Adrenal gland (tissue), 12 donors: ENCODE measurements around the gene VAMP8. TPM values are rescaled to one million over a fixed set of nuclear protein-coding genes. Genes with fewer than 3 reads are reported as not detected.

Experiments used
- DNase-seq, 7 donors: peaks; one replicate each; pipeline ENCODE4 v3.0.0-alpha.2; 2019 to 2020
- H3K27ac ChIP-seq, 5 donors: fragments of 200-600 bp; sonication (generic) in 4 of 5; 1 replicate in 3 of 5; 2 replicates in 2 of 5; pipeline versions ENCODE4 v1.5.1 to v1.8.0; 2016 to 2020; ENCODE audit warnings: mild to moderate bottlenecking in 1 of 5
- H3K27me3 ChIP-seq: fragments of 200-600 bp; 2 replicates; pipeline ENCODE4 v1.8.0; 2021
- H3K36me3 ChIP-seq, 2 donors: fragments of 200-600 bp; replicated peaks in 1 of 2; 1 replicate in 1 of 2; 2 replicates in 1 of 2; pipeline versions ENCODE4 v1.5.1 to v1.8.0; 2018 to 2022
- H3K4me1 ChIP-seq, 2 donors: fragments of 200-600 bp; replicated peaks in 1 of 2; 1 replicate in 1 of 2; 2 replicates in 1 of 2; pipeline versions ENCODE4 v1.5.1 to v1.8.0; 2018 to 2021
- H3K4me3 ChIP-seq, 4 donors: fragments of 200-600 bp; sonication (generic) in 3 of 4; one replicate each; pipeline ENCODE4 v1.5.1; 2016 to 2018
- H3K9me3 ChIP-seq, 3 donors: fragments of 200-600 bp; sonication (generic) in 1 of 3; replicated peaks in 1 of 3; 1 replicate in 2 of 3; 2 replicates in 1 of 3; pipeline versions ENCODE4 v1.5.1 to v1.8.0; 2016 to 2021
- CTCF ChIP-seq, 6 experiments: fragments of 450-650 bp in 4 of 6; fragments of 200-600 bp in 2 of 6; sonication (generic) in 1 of 6; IDR thresholded peaks; 1 replicate in 5 of 6; 2 replicates in 1 of 6; pipeline versions ENCODE4 v1.5.1 to v1.8.0; 2016 to 2021; ENCODE audit warnings: antibody characterized with exemption in 6 of 6, mild to moderate bottlenecking in 2 of 6, moderate library complexity in 1 of 6
- POLR2A ChIP-seq, 2 donors: fragments of 450-650 bp; IDR thresholded peaks; one replicate each; pipeline ENCODE4 v1.6.1; 2017; ENCODE audit warnings: antibody characterized with exemption in 2 of 2, mild to moderate bottlenecking in 2 of 2, moderate library complexity in 1 of 2
- WGBS, 4 donors: extraction: QIAGEN DNeasy Blood & Tissue Kit in 2 of 4; methylation state at CpG; one replicate each; pipeline versions ENCODE4 v1.1.5 to v1.1.7; 2013 to 2017; 5-methylcytosine and 5-hydroxymethylcytosine counted together
- intact Hi-C, 2 donors: fragments of 100-400 bp; cut with DNase I; formaldehyde crosslinking; loops; one replicate each; pipeline versions ENCODE4 v1.14.1 to v1.15.0; 2022 to 2023
- polyA plus RNA-seq, 3 donors: library from polyadenylated mRNA; stranded (reverse); fragments of 200-250 nt in 2 of 3; fragments of 350-450 nt in 1 of 3; fragmentation: Illumina TruSeq in 1 of 3; extraction: RNeasy Lipid Tissue Mini Kit (QIAGEN cat#74804) in 1 of 3; gene quantifications; one replicate each; pipeline ENCODE4 v1.2.3, GENCODE V29; 2013 to 2014
- total RNA-seq, 9 donors: library from RNA; depleted of rRNA in 4 of 9; stranded (reverse); fragments of >200 nt in 4 of 9; fragments of 120-200 nt in 1 of 9; fragmentation: NEBNext Ultra II Directional in 1 of 9; extraction: Animal tissue kit (Norgen Biotek cat#: 25700) in 1 of 9; gene quantifications; one replicate each; pipeline versions ENCODE4 v1.1.0 to v1.2.4, GENCODE V29; 2013 to 2023
- donor health status: healthy with polysubstance abuse.
- donor health status: Bipolar disorder and iron deficiency.
- donor health status: DM: yes; HTN: yes; CAD: no.
- donor health status: DM: no; HTN: no; CAD: no.
- donor health status: DM: no; HTN: no; CAD: no.
- donor health status: DM: yes; HTN: yes; CAD: no.

The VAMP8 gene
- total and polyA plus RNA-seq, 12 donors, result 8.0 to 108 (median 48.5) TPM

DNA sequence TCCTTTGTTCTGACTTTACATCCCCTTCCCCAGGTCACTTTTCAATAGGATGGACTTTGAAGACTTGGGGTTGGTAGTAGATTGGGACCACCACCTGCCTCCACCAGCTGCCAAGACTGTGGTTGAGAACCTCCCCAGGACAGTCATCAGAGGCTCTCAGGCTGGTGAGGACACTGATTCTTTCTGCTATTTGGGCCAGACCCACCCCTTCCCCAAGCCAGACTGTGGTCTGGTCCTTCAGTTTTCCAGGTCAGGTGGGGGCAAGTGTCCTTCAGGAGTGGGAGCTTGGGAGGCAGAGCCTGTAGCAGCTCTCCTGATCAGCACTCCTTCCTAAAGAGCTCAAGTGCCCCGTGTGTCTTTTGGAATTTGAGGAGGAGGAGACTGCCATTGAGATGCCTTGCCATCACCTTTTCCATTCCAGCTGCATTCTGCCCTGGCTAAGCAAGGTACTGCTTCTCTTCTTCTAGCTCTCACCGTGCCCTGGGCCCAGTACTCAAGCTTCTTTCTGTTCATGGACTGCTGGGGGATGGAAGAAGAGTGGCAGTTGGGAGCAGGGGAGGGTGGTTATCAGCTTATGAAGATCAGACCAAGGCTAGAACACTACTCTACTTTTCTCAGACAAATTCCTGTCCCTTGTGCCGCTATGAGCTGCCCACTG lies 19.2 kb downstream of the VAMP8 start:
- H3K27me3 ChIP-seq, result no peaks in the 10 kb centered on the region
- WGBS, 4 donors, result 60 to 74% (median 65%) methylated on average over 2 to 3 of the region's 3 CpGs
- H3K4me1 ChIP-seq, result peaks cover 19 to 32% of the 10 kb centered on the region in 2 donors
- intact Hi-C loops, result no loop called here
- TF ChIP-seq CTCF (IDR thresholded peaks at IDR 0.05) (no peak), POLR2A (IDR thresholded peaks at IDR 0.05) (no peak)
- H3K4me3 ChIP-seq, result peak overlapping the region in 2 of 4 donors; percentile 71 to 82
- no peak for DNase-seq
- peak overlapping the region in 2 of 5 donors; percentile 89 to 94 for H3K27ac ChIP-seq
- H3K9me3 ChIP-seq, result no peaks in the 10 kb centered on the region
- peaks cover 0 to 40% of the 10 kb centered on the region in 2 donors for H3K36me3 ChIP-seq

- 70 to 97% (median 82%) methylated on average over 4 to 5 of the region's 5 CpGs for WGBS, 4 donors
- intact Hi-C loops, result no loop called here
- no peaks in the 10 kb centered on the region for H3K9me3 ChIP-seq
- peaks cover 0 to 40% of the 10 kb centered on the region in 2 donors for H3K36me3 ChIP-seq
- no peak overlapping the region for H3K4me3 ChIP-seq
- no peak for DNase-seq
- no peaks in the 10 kb centered on the region for H3K27me3 ChIP-seq
- TF ChIP-seq CTCF (IDR thresholded peaks at IDR 0.05), result no peak
- no peak for TF ChIP-seq POLR2A (IDR thresholded peaks at IDR 0.05)
- H3K27ac ChIP-seq, result no peak overlapping the region
- peaks cover 22 to 29% of the 10 kb centered on the region in 2 donors for H3K4me1 ChIP-seq
These were observed 19.9 kb downstream of the VAMP8 start for GRCh38 chr2:85597241-85597640.

- no peaks in the 10 kb centered on the region for H3K27me3 ChIP-seq
- no peaks in the 10 kb centered on the region for H3K9me3 ChIP-seq
- H3K4me3 ChIP-seq, result no peak overlapping the region
- TF ChIP-seq CTCF (IDR thresholded peaks at IDR 0.05) (no peak), POLR2A (IDR thresholded peaks at IDR 0.05) (no peak)
- peaks cover 23 to 33% of the 10 kb centered on the region in 2 donors for H3K4me1 ChIP-seq
- H3K36me3 ChIP-seq, result peaks cover 0 to 40% of the 10 kb centered on the region in 2 donors
- DNase-seq, result no peak
- H3K27ac ChIP-seq, result no peak overlapping the region
- 66 to 83% (median 73%) methylated on average over 11 to 14 of the region's 14 CpGs for WGBS, 4 donors
- intact Hi-C loops, result no loop called here
These were observed 21.4 kb downstream of the VAMP8 start for GRCh38 chr2:85598594-85599340.

GRCh38 chr2:85599468-85600234 lies 22.3 kb downstream of the VAMP8 start:
- 63 to 77% (median 75%) methylated on average over 10 to 17 of the region's 17 CpGs for WGBS, 4 donors
- TF ChIP-seq POLR2A (IDR thresholded peaks at IDR 0.05), result no peak
- no peak for TF ChIP-seq CTCF (IDR thresholded peaks at IDR 0.05)
- Histone ChIP-seq H3K27me3 (no peaks in the 10 kb centered on the region), H3K9me3 (no peaks in the 10 kb centered on the region), H3K4me3 (no peak overlapping the region), H3K4me1 (peaks cover 26 to 37% of the 10 kb centered on the region in 2 donors), H3K36me3 (peaks cover 0 to 40% of the 10 kb centered on the region in 2 donors), H3K27ac (no peak overlapping the region)
- intact Hi-C loops, result no loop called here
- DNase-seq, result no peak
